BJ (cell line): ENCODE measurements around the gene XKR8. TPM values are rescaled to one million over a fixed set of nuclear protein-coding genes. Genes with fewer than 3 reads are reported as not detected.
A peak's percentile ranks its signal among the peaks of the same experiment; 100 is the strongest.

Experiments
- CTCF ChIA-PET: fragments of 350-600 bp; formaldehyde crosslinking; extraction: SDS; loops from one replicate; lab custom pipeline; 2021; ENCODE audit warnings: antibody characterized with exemption, inconsistent platforms; lab: Yijun Ruan, JAX
- POLR2A ChIA-PET: fragments of 300-600 bp; sonication (Branson Sonifier 250); formaldehyde crosslinking; extraction: SDS; loops from one replicate; lab custom pipeline; 2021; ENCODE audit warnings: antibody characterized with exemption; lab: Charles Lee
- DNase-seq: peaks from one replicate; pipeline ENCODE4 v3.0.0-alpha.2; 2011; ENCODE audit warnings: low read depth
- H3K27me3 ChIP-seq: 2 replicates; pipeline ENCODE4 v1.6.0; 2011; ENCODE audit warnings: low read length; ENCODE audit not compliant: control insufficient read depth, insufficient read depth
- H3K36me3 ChIP-seq: 2 replicates; pipeline ENCODE4 v1.5.1; 2011; ENCODE audit warnings: low read length; ENCODE audit not compliant: control insufficient read depth, insufficient read depth
- H3K4me3 ChIP-seq: 2 replicates; pipeline ENCODE4 v1.5.1; 2011; ENCODE audit warnings: low read depth, mild to moderate bottlenecking, control low read depth, low read length
- CTCF ChIP-seq: IDR thresholded peaks from 2 replicates; pipeline ENCODE4 v1.5.1; 2011; ENCODE audit warnings: low read depth, mild to moderate bottlenecking, control low read depth, inconsistent platforms, low read length, moderate library complexity; ENCODE audit not compliant: insufficient read depth
- polyA minus RNA-seq: library from RNA; depleted of rRNA, polyadenylated mRNA; stranded (reverse); fragments of >200 nt; gene quantifications from 2 replicates; pipeline ENCODE4 v1.2.3, GENCODE V29; 2011; rRNA and poly(A)+ RNA removed
- polyA plus RNA-seq: library from polyadenylated mRNA; depleted of rRNA; stranded (reverse); fragments of >200 nt; gene quantifications from 2 replicates; pipeline ENCODE4 v1.2.3, GENCODE V29; 2011; rRNA removed

The XKR8 gene
- 8.6 and 13.2 TPM in 2 replicates for polyA plus RNA-seq
- 5.0 and 6.7 TPM in 2 replicates for polyA minus RNA-seq

DNA sequence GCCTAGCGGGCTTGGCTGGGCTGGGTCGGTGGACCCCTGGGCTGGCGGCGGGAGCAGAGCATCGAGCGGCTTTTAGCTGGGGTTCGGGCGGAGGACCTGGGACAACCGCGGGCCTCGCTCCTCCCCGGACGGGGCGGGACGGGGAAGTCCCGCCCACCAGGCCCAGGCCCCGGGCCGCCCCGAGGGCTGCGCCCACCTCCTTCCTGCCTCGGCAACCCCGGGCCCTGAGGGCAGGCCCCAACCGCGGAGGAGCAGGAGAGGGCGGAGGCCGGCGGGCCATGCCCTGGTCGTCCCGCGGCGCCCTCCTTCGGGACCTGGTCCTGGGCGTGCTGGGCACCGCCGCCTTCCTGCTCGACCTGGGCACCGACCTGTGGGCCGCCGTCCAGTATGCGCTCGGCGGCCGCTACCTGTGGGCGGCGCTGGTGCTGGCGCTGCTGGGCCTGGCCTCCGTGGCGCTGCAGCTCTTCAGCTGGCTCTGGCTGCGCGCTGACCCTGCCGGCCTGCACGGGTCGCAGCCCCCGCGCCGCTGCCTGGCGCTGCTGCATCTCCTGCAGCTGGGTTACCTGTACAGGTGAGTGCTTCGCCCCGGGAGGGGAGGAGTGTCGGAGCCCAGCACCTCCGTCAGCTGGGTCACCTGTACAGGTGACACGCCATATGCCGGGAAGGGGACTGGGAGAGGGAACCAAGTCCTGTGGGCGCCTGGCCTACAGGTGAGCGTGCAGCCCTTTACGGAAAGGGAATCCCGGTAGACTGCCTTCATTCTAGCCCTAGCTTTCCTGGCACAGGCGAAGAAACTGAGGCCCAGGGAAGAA is at the start of gene XKR8:
Gene XKR8 (plus strand): TSS at position 182 of the 812 bp plus-strand sequence. CDS start 97 bp downstream, at position 279.
- TF ChIP-seq CTCF, result peak; percentile 46
- H3K36me3 ChIP-seq, result peaks cover 3% of the 10 kb centered on the region; the same call in 1 of the 2 replicates
- peak within 1 kb of the TSS; percentile 66 for H3K4me3 ChIP-seq
- POLR2A ChIA-PET, result interaction anchor here (0.6 kb wide), 1 partner anchor 331 kb away, joined by 3 read pairs; no protein-coding TSS in a partner anchor
- CTCF ChIA-PET, result interaction anchor here (0.6 to 1.5 kb wide), 3 partner anchors 9 to 14 kb away, joined by 3 to 6 read pairs (median 4); no protein-coding TSS in a partner anchor
- DNase-seq, result no peak
- H3K27me3 ChIP-seq, result no peaks in the 10 kb centered on the region; the same call in 1 of the 2 replicates

DNA sequence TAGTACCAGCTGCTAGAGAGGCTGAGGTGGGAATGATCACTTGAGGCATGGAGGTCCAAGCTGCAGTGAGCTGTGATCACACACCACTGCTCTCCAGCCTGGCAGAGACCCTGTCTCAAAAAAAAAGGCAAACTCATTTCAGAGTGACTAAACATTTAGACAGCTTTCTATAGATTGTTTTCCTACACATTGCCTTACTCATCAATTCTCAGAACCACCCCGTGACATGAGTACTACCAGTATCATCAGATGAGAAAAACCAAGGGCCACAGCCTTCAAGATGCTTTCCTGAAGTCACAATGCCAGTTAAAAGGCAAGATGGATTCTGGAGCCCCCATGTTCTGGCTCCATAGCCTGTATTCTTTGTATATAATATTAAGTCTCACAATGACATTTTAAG is 47.3 kb upstream of the XKR8 start:
- POLR2A ChIA-PET, result no interaction called here
- H3K36me3 ChIP-seq, result no peaks in the 10 kb centered on the region
- CTCF ChIA-PET, result interaction anchor here (0.8 kb wide), 1 partner anchor 15 kb away, joined by 3 read pairs; no protein-coding TSS in a partner anchor
- H3K4me3 ChIP-seq, result no peak overlapping the region
- no peak for TF ChIP-seq CTCF
- no peak for DNase-seq
- H3K27me3 ChIP-seq, result no peaks in the 10 kb centered on the region

DNA sequence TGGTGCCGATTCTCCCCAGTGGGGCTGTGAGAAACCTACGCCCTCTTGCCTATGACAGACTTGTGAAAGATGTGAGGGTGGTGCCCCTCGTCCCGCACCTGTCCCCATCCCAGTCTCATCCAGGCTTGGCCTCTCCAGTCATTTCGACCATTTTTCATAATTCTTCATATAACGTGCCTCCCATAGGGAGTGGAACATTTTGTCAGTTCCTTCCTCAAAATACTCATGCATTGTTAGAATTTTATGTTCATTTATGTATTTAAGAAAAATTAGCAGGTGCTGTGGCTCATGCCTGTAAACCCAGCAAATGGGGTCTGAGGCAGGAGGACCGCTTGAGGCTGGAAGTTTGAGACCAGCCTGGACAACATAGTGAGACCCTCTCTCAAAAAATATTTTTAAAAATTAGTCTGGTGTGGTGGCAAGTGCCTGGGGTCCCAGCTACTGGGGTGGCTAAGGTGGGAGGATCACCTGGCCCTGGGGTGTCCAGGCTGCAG is 44.6 kb upstream of the XKR8 start:
- ChIA-PET CTCF (interaction anchor here (0.7 kb wide), 1 partner anchor 10 kb away, joined by 3 read pairs; no protein-coding TSS in a partner anchor), POLR2A (no interaction called here)
- Histone ChIP-seq H3K4me3 (peak overlapping the region; percentile 17; the same call in 1 of the 2 replicates), H3K27me3 (no peaks in the 10 kb centered on the region), H3K36me3 (no peaks in the 10 kb centered on the region)
- DNase-seq, result no peak
- TF ChIP-seq CTCF, result no peak

DNA sequence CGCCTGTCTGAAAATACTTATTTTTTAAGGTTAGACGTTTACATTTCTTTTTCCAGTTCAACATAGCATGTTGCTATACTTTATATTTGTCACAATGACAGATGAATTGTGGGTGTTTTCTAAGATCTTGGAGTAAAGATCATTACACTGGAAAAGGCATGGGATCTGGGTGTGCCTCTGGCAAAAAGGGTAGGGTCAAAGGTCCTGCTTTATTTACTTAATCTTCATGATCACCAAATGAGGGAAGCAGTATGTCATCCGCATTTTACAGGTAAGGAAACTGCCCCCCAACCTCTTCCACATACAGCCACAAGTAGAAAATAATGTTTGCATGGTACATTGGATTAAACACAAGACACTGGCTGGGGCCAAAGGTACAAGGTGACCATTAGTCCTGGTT is 37.5 kb upstream of the XKR8 start:
- CTCF ChIA-PET, result no interaction called here

More for the DNA sequence above, 37.5 kb upstream of the XKR8 start:
- no peaks in the 10 kb centered on the region for H3K36me3 ChIP-seq
- H3K27me3 ChIP-seq, result peaks cover 3% of the 10 kb centered on the region; the same call in 1 of the 2 replicates
- POLR2A ChIA-PET, result no interaction called here
- no peak for TF ChIP-seq CTCF
- no peak for DNase-seq
- H3K4me3 ChIP-seq, result no peak overlapping the region
